Measurements from ENCODE around the gene MPLKIP.
"Not testable (repeated sequence)": the region's sequence is repeated elsewhere in the genome, so short reads cannot be mapped to it uniquely, and the experiment has no call there.

The MPLKIP gene

DNA sequence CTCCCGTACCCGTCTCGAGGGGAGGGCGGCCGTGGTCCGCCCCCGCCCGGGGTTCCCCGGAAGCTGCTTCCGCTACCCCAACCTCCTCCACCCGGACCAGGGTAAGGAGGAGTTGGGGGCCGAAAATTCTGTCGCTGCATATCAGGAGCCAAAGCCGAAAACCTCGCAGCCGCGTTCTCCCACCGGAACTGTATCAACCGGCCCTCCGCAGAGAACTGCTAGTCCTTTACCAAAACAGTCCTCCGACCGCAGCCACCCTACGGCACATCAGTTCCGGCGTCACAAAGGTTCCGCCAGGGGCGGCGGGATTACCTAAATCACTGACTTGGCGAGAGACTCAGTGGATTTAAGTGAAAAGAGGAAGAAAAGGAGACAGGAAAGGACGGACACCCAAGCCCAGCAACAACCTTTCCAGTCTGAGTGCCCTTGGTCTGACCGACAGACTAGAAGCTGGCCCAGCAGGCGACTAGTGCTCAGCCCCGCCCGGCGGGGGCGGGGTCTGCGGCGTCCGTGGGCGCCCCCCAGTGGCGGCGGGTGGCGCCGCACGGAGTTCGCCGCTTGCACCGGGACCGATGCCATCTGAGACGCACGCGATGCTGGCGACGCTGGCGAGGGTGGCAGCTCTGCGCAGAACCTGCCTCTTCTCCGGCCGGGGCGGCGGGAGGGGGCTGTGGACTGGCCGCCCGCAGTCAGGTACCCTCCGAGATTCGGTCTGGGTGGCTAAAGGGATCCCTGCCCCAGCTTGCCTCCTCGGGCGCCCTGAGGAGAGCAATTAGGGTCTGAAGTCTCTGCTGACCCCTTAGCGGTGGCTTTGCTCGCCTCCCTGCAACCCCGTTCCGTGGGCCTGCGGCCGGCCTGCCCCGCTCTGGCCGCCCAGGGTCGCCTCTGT, at the start of gene MPLKIP, which contains the start of gene SUGCT:
MPLKIP (minus strand) TSS at position 195 of the 889 bp plus-strand sequence; CDS start at position 140, 55 bp downstream.
SUGCT (plus strand) TSS at position 578 of the 889 bp plus-strand sequence.
- DNase-seq (ENCODE audit: low read depth in 2 of 2, low spot score in 1 of 2): peak; percentile 67 to 82

DNA sequence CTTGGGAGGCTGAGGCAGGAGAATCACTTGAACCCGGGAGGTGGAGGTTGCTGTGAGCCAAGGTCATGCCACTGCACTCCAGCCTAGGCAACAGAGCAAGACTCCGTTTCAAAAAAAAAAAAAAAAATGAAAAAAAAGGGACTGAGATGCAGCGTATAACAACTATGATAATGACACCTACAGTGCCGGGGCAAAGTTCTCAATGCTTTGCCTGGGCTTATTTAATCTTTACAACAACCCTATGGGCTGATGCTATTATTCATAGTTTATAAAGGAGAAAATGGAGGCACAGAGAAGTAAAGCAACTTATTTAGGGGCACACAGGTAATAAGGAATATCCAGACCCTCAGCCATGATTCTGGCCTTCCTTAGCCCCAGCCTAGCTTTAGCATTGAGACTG, 48.0 kb upstream of the MPLKIP start:
- DNase-seq (ENCODE audit: low read depth in 2 of 2, low spot score in 1 of 2): no peak

DNA sequence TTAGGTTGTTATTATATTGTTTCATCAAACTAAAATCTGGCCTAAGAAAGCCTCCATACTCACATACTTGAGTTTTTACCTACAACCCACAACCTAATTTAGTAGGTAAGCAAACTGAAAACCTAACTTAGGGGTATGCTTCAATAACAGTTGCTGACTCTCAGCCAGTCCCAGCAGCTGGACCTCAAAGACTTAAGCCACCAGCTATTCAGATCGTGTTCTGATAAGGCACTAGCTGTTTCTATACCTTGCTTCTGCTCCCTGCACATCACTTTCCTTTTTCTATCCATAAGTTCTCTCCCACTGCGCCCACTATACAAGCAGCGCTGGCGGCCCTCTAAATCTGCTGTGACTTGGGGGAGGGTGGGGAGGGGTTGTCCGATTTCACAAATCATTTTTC, 42.6 kb upstream of the MPLKIP start:
- no peak for DNase-seq (ENCODE audit: low read depth in 2 of 2, low spot score in 1 of 2)

- no peak for DNase-seq (ENCODE audit: low read depth in 2 of 2, low spot score in 1 of 2)
Measured at GRCh38 chr7:40175725-40176510, 41.5 kb upstream of the MPLKIP start.

DNA sequence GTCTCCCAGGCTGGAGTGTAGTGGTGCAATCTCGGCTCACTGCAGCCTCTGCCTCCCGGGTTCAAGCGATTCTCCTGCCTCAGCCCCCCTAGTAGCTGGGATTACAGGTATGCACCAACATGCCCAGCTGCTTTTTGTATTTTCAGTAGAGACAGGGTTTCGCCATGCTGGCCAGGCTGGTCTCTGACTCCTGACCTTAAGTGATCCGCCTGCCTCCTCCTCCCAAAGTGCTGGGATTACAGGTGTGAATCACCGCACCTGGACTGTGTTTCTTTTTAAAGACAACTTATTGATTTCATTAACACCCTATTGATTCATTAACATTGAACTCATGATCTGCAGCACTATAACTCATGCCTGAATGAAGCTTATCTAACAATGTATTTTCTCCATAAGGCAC, 40.8 kb upstream of the MPLKIP start:
- DNase-seq (ENCODE audit: low read depth in 2 of 2, low spot score in 1 of 2): not testable (repeated sequence)

- DNase-seq (ENCODE audit: low read depth in 2 of 2, low spot score in 1 of 2): not testable (repeated sequence)
Measured at GRCh38 chr7:40173121-40173520, 38.7 kb upstream of the MPLKIP start.

DNA sequence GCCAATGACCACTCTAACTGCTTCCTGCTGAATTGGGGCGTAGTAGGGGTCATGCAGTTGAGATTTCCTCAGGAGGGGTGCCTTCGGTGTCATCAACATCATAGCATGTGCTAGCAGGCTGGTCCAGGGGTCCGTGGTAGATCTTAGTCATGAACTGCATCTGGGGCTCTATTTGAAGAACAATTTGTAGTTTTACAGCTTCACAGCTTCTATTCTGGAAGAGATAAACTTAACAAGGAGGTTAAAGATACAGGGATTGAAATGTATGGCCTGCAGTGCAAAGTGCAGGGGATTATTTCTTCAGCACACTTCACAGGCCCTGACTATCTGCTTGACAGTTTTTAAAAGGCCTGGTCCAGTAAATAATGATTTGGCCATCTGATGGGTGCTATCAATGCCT, 33.8 kb upstream of the MPLKIP start:
- DNase-seq (ENCODE audit: low read depth in 2 of 2, low spot score in 1 of 2): not testable (repeated sequence)

DNA sequence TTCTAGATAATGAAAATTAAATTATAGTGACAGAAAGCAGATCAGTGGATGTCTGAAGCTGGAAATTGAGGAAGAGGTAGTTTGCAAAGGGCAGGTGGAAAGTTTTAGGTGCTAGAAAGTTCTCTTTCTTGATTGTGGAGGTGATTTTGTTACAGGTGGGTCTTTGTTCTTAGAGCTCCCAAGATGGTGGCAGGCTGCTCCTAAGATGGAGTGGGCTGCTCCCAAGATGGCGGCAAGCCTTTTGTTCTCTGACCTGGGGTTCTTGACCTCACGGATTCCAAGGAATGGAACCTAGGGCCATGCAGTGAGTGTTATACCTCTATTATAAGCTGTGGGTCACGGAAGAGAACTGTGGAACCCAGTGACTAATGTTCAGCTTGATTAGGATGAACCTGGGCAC, 32.9 kb upstream of the MPLKIP start:
- DNase-seq (ENCODE audit: low read depth in 2 of 2, low spot score in 1 of 2): no peak

GRCh38 chr7:40165216-40165615, 30.8 kb upstream of the MPLKIP start:
- DNase-seq (ENCODE audit: low read depth in 2 of 2, low spot score in 1 of 2): no peak

GRCh38 chr7:40162516-40162915, 28.1 kb upstream of the MPLKIP start:
- no peak for DNase-seq (ENCODE audit: low read depth in 2 of 2, low spot score in 1 of 2)

DNA sequence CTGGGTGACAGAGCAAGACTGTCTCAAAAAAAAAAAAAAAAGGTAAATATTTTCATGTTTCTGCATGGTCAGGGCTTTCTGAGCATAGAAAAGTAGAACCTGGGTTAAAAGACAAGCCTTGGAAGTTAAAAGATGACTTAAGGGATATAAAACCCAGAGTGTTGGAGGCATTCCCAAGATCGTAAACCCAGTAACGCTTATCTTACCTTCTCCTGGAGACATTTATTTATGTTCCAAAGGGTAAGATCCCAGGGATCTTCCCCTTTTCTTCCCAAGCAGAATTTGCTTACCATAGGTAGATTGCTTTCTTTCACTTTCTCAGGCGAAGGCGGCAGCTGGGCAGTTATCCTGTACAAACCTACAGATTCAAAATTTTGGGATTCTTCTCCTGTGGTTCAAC, 22.6 kb upstream of the MPLKIP start:
- DNase-seq (ENCODE audit: low read depth in 2 of 2, low spot score in 1 of 2): no peak

DNA sequence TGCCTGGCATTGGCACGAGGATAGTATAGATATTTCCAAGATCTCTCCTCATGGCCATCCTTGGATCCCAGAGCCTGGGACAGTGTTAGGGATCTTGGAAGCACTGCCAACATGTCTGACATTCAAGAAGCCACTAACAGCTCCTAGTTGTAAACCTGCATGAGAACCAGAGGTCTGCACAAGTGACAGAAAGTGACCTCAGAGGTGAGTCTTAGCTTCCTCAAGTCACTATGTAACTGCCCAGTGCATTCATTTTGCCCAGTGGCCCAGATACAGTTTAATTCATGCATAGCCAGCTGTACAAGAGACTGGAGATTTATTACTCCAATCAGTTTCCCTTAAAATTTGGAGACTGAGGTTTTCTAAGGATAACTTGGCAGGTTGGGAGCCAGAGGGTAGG, 17.1 kb upstream of the MPLKIP start:
- no peak for DNase-seq (ENCODE audit: low read depth in 2 of 2, low spot score in 1 of 2)

DNA sequence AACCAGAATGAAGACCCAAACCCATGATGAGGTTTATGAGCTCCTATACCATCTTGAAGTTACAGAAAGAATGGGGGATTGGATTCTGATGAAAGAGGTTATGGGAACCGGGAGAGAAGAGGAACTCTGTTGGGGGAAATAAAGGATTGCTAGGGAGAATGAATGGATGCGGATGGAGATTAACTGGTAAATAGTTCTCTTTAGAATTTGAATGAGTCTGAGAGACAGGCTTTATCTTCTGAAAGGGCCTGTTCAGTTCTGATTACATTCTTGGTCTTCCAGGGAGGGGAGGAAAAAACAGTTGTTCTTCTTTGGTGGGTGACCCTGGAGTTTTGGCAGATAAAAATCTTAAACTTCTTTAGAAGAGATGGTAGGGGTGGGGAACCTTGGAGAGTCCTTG, 14.2 kb upstream of the MPLKIP start:
- DNase-seq (ENCODE audit: low read depth in 2 of 2, low spot score in 1 of 2): no peak

DNA sequence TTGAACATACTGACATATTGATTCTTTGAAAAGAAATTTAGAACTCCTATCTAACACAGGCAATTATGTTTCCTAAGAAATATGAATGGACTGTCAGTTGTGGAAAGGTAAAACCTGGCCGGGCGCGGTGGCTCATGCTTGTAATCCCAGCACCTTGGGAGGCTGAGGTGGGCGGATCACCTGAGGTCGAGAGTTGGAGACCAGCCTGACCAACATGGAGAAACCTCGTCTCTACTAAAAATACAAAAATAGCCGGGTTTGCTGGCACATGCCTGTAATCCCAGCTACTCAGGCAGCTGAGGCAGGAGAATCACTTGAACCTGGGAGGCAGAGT, 13.8 kb upstream of the MPLKIP start:
- DNase-seq (ENCODE audit: low read depth in 2 of 2, low spot score in 1 of 2): not testable (repeated sequence)

GRCh38 chr7:40147371-40148246, 13.2 kb upstream of the MPLKIP start:
- no peak for DNase-seq (ENCODE audit: low read depth in 2 of 2, low spot score in 1 of 2)

- not testable (repeated sequence) for DNase-seq (ENCODE audit: low read depth in 2 of 2, low spot score in 1 of 2)
Measured at GRCh38 chr7:40145596-40146130, 11.2 kb upstream of the MPLKIP start.

DNA sequence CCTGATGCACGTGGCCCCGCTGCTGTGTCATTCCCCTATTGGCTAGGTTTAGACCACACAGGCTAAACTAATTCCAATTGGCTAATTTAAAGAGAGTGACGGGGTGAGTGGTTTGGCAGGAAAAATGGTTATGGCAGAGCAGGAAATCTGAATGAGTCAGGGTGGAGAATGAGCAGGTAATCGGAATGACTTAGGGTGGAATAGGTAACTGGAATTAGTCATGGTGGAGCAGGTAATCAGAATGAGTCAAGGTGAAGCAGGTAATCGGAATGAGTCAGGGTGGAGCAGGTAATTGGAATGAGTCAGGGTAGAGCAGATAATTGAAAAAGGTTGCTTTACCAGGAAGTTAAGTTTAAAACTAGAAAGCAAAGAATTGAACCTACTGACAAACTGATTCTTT, 7.5 kb upstream of the MPLKIP start:
- DNase-seq (ENCODE audit: low read depth in 2 of 2, low spot score in 1 of 2): not testable (repeated sequence)

DNA sequence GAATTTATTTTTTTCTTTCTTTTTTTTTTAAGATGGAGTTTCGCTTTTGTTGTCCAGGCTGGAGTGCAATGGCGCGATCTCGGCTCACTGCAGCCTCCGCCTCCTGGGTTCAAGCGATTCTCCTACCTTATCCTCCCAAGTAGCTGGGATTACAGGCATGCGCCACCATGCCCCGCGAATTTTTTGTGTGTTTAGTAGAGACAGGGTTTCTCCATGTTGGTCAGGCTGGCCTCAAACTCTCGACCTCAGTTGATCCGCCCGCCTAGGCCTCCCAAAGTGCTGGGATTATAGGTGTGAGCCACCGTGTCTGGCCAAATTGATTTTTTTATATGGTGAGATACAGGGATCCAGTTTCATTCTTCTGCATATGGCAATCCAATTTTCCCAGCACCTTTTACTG, 5.5 kb upstream of the MPLKIP start:
- DNase-seq (ENCODE audit: low read depth in 2 of 2, low spot score in 1 of 2): not testable (repeated sequence)

GRCh38 chr7:40138973-40139372, 4.6 kb upstream of the MPLKIP start:
- no peak for DNase-seq (ENCODE audit: low read depth in 2 of 2, low spot score in 1 of 2)

GRCh38 chr7:40137563-40137962, 3.1 kb upstream of the MPLKIP start:
- DNase-seq (ENCODE audit: low read depth in 2 of 2, low spot score in 1 of 2): no peak

GRCh38 chr7:40135317-40135610, 842 bp upstream of the MPLKIP start:
- DNase-seq (ENCODE audit: low read depth in 2 of 2, low spot score in 1 of 2): no peak
